ENCODE data around the gene CBX3.

- no peak for TF ChIP-seq CTCF (conservative IDR thresholded peaks at IDR 0.05; ENCODE audit: low read length)
- no peak for TF ChIP-seq EZH2phosphoT487 (IDR thresholded peaks at IDR 0.05; ENCODE audit: borderline replicate concordance, low read depth, low read length)
Observed at GRCh38 chr7:26155531-26156375, 45.8 kb upstream of the CBX3 start.
